Stimulated activated CD4-positive, alpha-beta T cell treated with anti-CD3 and anti-CD28 coated beads, Interleukin-4, amount 100 ng/mL, for 24 hours (primary cell): ENCODE data around the gene JCAD.
"Not testable (repeated sequence)": the region's sequence is repeated elsewhere in the genome, so short reads cannot be mapped to it uniquely, and the experiment has no call there.

Source experiments
- DNase-seq: peaks from one replicate; pipeline ENCODE4 v3.0.0-alpha.2; 2020

JCAD gene

GRCh38 chr10:30042820-30043219 is 16.6 kb downstream of the JCAD start:
- no peak for DNase-seq

- DNase-seq: no peak
Measured at GRCh38 chr10:30041196-30042105, 17.9 kb downstream of the JCAD start.

- no peak for DNase-seq
Measured at GRCh38 chr10:30040597-30040996, 18.8 kb downstream of the JCAD start.

GRCh38 chr10:30039988-30040387 is 19.4 kb downstream of the JCAD start:
- DNase-seq: no peak

GRCh38 chr10:30039567-30039966 is 19.8 kb downstream of the JCAD start:
- no peak for DNase-seq

- no peak for DNase-seq
Measured at GRCh38 chr10:30038781-30039536, 20.4 kb downstream of the JCAD start.

GRCh38 chr10:30037620-30038336 is 21.6 kb downstream of the JCAD start:
- no peak for DNase-seq

- DNase-seq: no peak
Measured at GRCh38 chr10:30036811-30037210, 22.6 kb downstream of the JCAD start.

GRCh38 chr10:30036341-30036740 is 23.0 kb downstream of the JCAD start:
- no peak for DNase-seq

GRCh38 chr10:30034433-30035137 is 24.8 kb downstream of the JCAD start:
- DNase-seq: no peak

- DNase-seq: no peak
Measured at GRCh38 chr10:30032125-30032524, 27.3 kb downstream of the JCAD start.

- DNase-seq: no peak
Measured at GRCh38 chr10:30029872-30030256, 29.5 kb downstream of the JCAD start.

GRCh38 chr10:30029164-30029871 is 30.1 kb downstream of the JCAD start:
- DNase-seq: no peak

GRCh38 chr10:30028738-30029030 is 30.7 kb downstream of the JCAD start:
- no peak for DNase-seq

GRCh38 chr10:30028006-30028737 is 31.2 kb downstream of the JCAD start:
- DNase-seq: peak; percentile 17

GRCh38 chr10:30027057-30028005 is 32.1 kb downstream of the JCAD start:
- peak; percentile 80 for DNase-seq

GRCh38 chr10:30026578-30026977 is 32.8 kb downstream of the JCAD start:
- DNase-seq: no peak

- no peak for DNase-seq
Measured at GRCh38 chr10:30026080-30026479, 33.3 kb downstream of the JCAD start.

GRCh38 chr10:30025428-30025827 is 34.0 kb downstream of the JCAD start:
- DNase-seq: not testable (repeated sequence)

GRCh38 chr10:30022590-30022989 is 36.8 kb downstream of the JCAD start:
- DNase-seq: no peak
